Omental fat pad (tissue), 4 donors: ENCODE measurements around the gene ZFAND3. TPM values are rescaled to one million over a fixed set of nuclear protein-coding genes. Genes with fewer than 3 reads are reported as not detected.

Experiments used
- ATAC-seq: fragments of 150-250 bp; one replicate; pipeline ENCODE4 v1.9.1; 2016; ENCODE audit warnings: mild to moderate bottlenecking, moderate library complexity; ENCODE audit not compliant: low FRiP score
- DNase-seq: peaks from one replicate; pipeline ENCODE4 v3.0.0-alpha.2; 2019; ENCODE audit warnings: low spot score
- CTCF ChIP-seq, 3 donors: fragments of 450-650 bp; IDR thresholded peaks; one replicate each; pipeline ENCODE4 v1.5.1; 2016 to 2017; ENCODE audit warnings: antibody characterized with exemption in 3 of 3, mild to moderate bottlenecking in 3 of 3, moderate library complexity in 2 of 3
- total RNA-seq, 4 donors: library from RNA; depleted of rRNA; stranded (reverse); fragments of >200 nt; gene quantifications; one replicate each; pipeline ENCODE4 v1.1.0, GENCODE V29; 2016

Gene ZFAND3
- total RNA-seq, 4 donors from 2014 or later = 28.8 to 43.8 (median 38.0) TPM

- ATAC-seq (no peak), DNase-seq (no peak)
- TF ChIP-seq CTCF (IDR thresholded peaks at IDR 0.05) = no peak
These were observed 213.3 kb downstream of the ZFAND3 start for GRCh38 chr6:38032797-38033196.

GRCh38 chr6:38033442-38033982 lies 214.0 kb downstream of the ZFAND3 start:
- no peak for DNase-seq
- no peak for ATAC-seq
- TF ChIP-seq CTCF (IDR thresholded peaks at IDR 0.05) = no peak

GRCh38 chr6:38034274-38034914 lies 214.9 kb downstream of the ZFAND3 start:
- TF ChIP-seq CTCF (IDR thresholded peaks at IDR 0.05) = no peak
- DNase-seq = no peak
- ATAC-seq = no peak

- no peak for TF ChIP-seq CTCF (IDR thresholded peaks at IDR 0.05)
- ATAC-seq (no peak), DNase-seq (no peak)
These were observed 216.0 kb downstream of the ZFAND3 start for GRCh38 chr6:38035478-38035877.

- no peak for TF ChIP-seq CTCF (IDR thresholded peaks at IDR 0.05)
- DNase-seq (no peak), ATAC-seq (no peak)
These were observed 220.0 kb downstream of the ZFAND3 start for GRCh38 chr6:38039502-38039901.

- DNase-seq = no peak
- TF ChIP-seq CTCF (IDR thresholded peaks at IDR 0.05) = no peak
These were observed 220.7 kb downstream of the ZFAND3 start for GRCh38 chr6:38040254-38040653.

GRCh38 chr6:38043259-38043753 lies 223.8 kb downstream of the ZFAND3 start:
- no peak for ATAC-seq
- no peak for DNase-seq
- no peak for TF ChIP-seq CTCF (IDR thresholded peaks at IDR 0.05)

More at GRCh38 chr6:38040254-38040653, 220.7 kb downstream of the ZFAND3 start:
- ATAC-seq = no peak
